GM19372 (cell line): Measurements from ENCODE around the gene STMND1.
"Not testable (repeated sequence)": the region's sequence is repeated elsewhere in the genome, so short reads cannot be mapped to it uniquely, and the experiment has no call there.

Experiments used
- ATAC-seq: cut with Tn5 transposase; IDR thresholded peaks from one replicate; pipeline ENCODE4 v1.9.1; 2021; ENCODE audit warnings: mild to moderate bottlenecking, low read depth, moderate library complexity; ENCODE audit not compliant: unreplicated experiment

STMND1 gene

DNA sequence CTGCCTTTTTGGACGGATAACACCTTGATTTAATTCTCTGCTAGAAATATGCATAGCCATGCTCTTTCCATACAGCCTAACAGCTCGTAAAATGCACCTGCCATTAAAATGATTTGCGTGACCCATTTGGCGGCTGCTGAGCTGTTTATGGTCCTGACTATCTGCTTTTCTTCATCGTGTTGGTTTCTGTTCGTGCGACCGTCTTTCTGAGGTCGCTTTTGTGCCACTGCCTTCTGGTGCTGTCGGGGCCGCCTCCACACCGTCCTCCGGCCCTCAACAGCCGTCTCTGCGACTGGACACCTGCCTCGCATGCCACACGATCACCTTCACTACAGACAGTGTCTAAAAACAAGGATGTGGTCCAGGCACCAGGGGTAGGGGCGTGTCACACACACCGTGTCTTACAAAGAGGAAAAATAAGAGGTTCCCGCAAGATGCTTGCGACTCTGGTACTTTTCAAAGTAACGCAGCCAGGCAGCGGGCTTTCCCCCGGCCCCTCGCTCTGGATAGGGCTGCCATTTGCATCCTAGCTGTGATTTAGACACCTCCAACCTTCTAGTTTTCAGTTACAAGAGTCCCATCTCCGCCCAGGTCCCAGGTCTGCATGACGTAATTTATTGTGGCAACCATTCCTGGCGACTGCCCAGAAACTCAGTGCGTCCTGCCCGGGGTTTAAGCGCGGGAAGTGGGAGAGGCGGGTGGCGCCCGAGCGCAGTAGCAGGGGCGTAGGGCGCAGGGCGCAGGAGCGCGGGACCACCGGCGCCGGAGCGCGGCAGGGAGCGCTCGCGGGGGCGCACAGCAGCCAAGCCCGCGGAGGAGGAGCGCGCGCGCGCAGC lies at the start of gene STMND1:
Gene STMND1, plus strand, starts transcription at position 629 of the 836 bp plus-strand sequence. CDS start 208 bp downstream, outside the sequence.
- ATAC-seq, result no peak

- no peak for ATAC-seq
These were observed 47.2 kb upstream of the STMND1 start for GRCh38 chr6:17054647-17055046.

DNA sequence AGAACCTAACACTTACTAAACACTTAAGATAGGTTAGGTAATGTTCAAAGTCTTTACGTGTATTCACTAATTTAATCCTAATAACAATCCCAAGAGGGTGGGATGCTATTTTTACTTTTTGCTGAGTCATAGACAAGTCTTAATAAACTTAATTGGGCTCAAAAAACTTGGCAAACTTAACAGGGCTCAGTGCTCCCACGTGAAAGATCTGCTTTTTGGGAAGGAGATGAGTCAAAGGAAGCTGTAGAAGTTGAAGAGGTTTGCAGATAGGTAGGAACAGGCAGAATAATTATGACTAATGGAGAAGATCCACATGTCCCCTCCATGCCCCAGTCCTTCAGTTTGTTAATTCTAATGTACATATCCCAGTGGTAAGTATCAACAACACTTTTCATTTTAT lies 44.5 kb upstream of the STMND1 start:
- no peak for ATAC-seq

DNA sequence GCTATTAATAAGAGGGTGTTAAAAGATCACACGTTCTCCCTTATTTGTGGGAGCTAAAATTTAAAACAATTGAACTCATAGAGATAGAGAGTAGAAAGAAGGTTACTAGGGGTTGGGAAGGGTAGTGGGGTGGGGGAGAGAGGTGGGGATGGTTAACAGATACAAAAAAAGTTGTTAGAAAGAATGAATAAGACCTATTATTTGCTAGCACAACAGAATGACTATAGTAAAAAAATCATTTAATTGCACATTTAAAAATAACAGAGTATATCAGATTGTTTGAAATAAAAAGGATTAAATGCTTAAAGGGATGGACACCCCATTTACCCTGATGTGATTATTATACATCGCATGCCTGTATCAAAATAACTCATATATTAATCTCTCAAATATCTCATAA lies 43.3 kb upstream of the STMND1 start:
- ATAC-seq, result no peak

DNA sequence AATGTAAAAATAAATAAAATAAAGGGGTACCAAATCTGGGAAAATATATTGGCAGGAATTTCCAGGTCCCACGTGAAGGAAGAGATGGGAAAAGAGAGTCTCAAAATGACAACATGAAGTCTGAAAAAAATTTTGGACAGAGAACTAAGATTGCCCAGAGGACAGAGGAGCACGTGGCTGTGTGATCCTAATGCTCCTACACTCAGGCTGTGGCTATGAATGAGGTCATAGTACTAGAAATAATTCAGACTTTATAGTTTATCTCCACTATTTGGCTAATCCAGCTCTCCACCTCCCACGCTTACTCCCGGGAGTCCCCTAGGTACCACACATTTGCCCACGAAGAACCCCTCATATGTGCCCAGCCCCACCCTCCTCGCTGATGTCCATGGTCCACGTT lies 42.8 kb upstream of the STMND1 start:
- no peak for ATAC-seq

DNA sequence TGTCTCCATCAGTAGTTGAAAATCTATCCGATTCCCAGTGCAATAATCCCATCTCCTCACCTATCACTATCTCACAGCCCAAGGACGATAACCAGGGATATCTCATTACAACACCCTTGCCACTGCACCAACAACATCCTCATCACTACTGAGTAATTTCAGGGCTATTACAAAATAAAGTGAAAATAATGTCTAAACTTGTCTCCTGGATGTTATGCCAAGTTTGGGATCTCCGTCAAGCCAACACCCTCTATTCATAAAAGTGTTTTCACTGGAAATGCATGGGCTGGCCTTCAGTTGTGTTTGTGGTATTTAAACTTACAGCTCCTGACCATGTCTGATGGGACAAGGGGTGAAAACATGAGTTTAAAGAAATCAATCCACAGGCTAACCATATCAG lies 42.0 kb upstream of the STMND1 start:
- no peak for ATAC-seq

GRCh38 chr6:17061097-17061496 lies 40.8 kb upstream of the STMND1 start:
- no peak for ATAC-seq

DNA sequence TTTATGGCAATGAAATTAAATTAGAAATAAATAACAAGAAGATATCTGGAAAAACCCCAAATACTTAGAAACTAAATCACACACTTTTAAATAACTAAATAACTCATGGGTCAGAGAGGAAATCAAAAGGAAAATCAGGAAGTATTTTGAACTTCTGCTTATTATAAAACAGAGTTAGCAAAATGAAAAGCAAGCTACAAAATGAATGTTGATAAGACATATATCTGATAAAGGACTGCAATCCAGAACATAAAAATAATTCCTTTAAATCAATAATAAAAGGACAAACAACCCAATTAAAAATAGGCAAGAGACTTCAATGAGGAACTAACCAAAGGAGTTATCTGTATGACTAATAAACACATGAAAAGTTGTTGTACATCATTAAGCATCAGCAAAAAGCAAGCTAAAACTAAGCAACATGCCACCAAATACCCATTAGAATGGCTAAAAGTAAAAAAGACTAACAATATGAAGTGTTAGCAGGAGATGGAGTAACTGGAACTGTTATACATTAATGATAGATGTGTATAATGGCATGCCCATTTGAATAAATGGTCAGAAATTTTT lies 38.9 kb upstream of the STMND1 start:
- no peak for ATAC-seq

- no peak for ATAC-seq
These were observed 36.9 kb upstream of the STMND1 start for GRCh38 chr6:17064975-17065374.

- ATAC-seq, result no peak
These were observed 35.2 kb upstream of the STMND1 start for GRCh38 chr6:17066610-17067009.

- not testable (repeated sequence) for ATAC-seq
These were observed 32.9 kb upstream of the STMND1 start for GRCh38 chr6:17068972-17069371.

DNA sequence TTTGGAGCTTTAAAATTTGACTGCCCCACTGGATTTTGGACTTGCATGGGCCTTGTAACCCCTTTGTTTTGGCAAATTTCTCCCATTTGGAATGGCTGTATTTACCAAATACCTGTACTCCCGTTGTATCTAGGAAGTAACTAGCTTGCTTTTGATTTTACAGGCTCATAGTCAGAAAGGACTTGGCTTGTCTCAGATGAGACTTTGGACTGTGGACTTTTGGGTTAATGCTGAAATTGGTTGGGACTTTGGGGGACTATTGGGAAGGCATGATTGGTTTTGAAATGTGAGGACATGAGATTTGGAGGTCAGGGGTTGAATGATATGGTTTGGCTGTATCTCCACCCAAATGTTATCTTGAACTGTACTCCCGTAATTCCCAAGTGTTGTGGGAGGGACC lies 31.4 kb upstream of the STMND1 start:
- not testable (repeated sequence) for ATAC-seq

DNA sequence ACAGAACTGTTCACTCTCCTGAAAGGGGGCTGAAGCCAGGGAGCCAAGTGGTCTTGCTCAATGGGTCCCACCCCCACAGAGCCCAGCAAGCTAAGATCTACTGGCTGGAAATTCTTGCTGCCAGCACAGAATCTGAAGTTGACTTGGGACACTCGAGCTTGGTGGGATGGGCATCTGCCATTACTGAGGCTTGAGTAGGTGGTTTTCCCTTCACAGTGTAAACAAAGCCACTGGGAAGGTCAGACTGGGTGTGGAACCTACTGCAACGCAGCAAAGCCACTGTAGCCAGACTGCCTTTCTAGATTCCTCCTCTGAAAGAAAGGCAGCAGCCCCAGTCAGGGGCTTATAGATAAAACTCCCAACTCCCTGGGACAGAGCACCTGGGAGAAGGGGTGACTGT lies 28.3 kb upstream of the STMND1 start:
- not testable (repeated sequence) for ATAC-seq

GRCh38 chr6:17081273-17081672 lies 20.6 kb upstream of the STMND1 start:
- ATAC-seq, result no peak

DNA sequence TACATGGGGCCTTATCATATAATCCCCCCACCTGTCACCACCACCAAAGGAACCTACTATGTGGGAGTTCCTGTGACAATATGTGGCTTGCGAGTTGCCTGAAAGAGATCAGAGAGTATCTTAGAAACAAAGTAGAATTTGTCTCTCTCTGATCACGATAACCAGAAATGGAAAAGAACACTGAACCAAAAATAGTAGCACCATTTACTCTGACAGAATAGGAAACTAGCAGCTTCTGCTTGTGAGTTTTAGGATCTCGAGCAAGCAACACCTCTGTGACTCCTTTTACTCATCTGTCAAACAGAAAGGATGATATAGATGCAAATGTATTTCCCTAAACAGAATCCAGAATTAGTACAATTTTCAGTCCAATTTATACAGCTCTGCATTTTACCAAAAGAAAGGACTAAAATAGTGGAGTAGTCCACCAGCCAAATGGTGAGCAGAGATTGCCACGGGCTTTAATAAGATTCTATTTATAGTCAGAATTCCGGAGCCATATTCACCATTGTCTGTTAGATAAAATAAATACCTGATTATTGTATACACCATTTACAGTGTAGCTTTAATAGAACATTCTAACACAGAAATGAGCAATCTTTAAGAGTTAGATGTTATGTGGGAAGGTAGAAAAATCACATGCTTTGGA lies 19.9 kb upstream of the STMND1 start:
- ATAC-seq, result no peak

DNA sequence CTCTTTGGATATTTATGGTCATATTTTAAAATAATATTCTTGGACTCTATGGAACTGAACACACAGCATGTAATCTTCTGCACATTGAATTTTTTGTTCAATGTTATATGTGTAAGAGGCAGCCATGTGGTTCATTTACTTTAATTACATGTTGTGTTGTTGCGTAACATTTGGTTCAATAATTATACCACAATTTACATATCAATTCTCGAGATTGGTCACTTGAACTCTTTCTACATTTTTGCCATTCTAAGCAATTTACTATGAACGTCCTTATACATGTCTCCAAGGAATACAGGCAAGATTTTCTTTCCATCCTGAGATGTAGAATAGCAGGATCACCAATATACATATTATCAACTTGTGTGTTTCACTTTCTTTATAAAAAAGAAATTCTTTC lies 18.5 kb upstream of the STMND1 start:
- ATAC-seq, result no peak

- ATAC-seq, result no peak
These were observed 15.4 kb upstream of the STMND1 start for GRCh38 chr6:17086469-17086868.

DNA sequence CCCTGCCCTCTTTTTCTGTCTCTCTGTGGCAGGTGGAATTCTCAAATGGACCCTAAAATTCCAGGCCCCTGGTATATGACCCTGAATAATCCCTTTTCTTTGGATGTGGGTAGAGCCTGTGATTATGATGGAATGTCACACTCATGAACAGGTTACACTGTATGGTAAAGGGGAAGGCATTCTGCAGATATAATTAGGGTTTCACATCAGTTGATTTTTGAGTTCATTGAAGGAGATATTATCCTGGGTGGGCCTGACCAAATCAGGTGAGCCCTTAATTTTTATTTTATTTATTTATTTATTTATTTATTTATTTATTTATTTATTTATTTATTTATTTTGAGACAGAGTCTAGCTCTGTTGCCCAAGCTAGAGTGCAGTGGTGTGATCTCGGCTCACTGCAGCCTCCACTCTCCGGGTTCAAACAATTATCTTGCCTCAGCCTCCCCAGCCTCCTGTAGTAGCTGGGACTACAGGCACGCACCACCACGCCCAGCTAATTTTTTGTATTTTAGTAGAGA lies 13.7 kb upstream of the STMND1 start:
- no peak for ATAC-seq

GRCh38 chr6:17091122-17091521 lies 10.7 kb upstream of the STMND1 start:
- no peak for ATAC-seq

DNA sequence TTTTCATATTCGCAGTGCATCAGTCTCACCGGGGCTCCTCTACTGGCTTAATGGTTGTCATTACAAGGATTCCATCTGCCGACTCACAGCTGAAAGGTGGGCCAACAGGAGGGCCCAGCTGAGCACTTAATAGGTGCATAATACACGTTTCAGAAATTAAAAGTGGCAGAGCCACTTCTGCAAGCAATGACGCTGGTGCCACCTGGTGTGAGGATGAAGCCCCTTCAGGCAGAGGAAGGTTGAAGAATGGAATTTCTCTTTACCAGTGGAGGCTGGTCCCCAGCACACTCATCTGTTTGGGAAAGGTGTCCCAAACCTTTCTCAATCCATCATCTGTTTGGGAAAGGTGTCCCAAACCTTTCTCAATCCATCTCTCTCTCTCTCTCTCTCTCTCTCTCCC lies 8.2 kb upstream of the STMND1 start:
- ATAC-seq, result no peak

DNA sequence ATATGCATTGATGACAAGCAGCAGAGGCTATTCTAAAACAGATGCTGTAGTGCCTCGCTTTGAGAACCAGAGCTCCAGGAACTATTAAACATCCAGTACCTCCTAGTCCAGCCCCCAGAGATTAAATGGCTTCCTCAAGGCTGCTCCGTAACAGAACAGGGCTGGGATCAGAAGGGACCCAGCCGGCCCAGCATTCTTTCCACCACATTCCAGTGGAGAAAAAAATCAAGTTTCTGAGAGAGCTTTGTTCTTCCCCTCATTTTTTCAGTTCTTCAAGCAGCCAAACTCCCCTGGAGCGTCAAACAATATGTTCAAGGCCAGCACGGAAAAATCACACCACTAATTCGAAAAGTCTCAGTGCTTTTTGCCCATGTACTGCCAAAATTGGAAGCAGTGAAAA lies 5.8 kb upstream of the STMND1 start:
- no peak for ATAC-seq
